GM12801 (cell line): ENCODE results near the gene PAWR.

Experiments
- TF ChIP-seq, protein P1 (sequence below): IDR thresholded peaks from one replicate; pipeline ENCODE4 v1.5.1; 2011; ENCODE audit warnings: control low read depth; ENCODE audit not compliant: insufficient read length; ENCODE audit errors: extremely low read depth

Gene PAWR

DNA sequence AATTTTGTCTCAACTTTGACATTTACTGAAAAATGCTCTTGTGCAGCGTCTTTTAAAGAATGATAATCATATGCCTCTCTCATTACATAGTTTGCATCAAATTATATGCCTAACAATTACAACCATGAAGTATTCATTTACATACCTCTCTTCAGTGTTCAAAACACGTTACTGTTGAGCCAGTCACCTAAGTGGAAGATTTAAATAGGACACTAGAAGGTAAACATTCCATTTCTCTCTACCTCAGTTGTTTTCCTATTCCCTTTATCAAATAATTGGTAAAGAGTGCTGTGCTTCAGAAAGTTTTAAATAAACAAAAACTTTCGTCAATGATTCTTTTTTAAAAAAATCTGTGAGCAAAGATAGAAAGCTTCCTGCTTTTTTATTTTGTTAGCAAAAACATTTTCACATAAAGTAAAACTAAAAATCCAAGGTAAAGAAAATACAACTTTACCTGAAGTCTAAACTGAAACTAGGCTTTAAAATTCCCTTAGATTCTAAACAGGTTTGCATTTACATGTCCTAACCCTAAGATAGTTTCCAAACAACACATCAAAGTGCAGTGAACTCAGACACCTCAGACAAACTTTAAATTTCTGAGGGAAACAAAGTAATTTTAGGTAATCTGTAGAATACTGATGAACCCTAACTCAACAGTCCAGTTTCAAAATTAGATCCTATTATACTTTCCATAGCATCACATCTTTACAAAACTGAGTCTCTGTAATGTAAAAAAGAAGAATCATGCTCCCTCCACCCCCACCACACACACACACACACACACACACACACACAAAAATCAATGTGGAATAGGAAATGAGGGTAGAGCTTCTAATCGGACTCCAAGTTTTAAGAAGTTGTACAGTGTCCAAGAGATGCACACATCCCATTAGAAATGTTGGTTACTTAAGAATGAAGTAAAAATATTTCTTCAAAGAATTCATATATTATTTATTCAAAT is 46.2 kb downstream of the PAWR start:
- TF ChIP-seq, protein P1, sequence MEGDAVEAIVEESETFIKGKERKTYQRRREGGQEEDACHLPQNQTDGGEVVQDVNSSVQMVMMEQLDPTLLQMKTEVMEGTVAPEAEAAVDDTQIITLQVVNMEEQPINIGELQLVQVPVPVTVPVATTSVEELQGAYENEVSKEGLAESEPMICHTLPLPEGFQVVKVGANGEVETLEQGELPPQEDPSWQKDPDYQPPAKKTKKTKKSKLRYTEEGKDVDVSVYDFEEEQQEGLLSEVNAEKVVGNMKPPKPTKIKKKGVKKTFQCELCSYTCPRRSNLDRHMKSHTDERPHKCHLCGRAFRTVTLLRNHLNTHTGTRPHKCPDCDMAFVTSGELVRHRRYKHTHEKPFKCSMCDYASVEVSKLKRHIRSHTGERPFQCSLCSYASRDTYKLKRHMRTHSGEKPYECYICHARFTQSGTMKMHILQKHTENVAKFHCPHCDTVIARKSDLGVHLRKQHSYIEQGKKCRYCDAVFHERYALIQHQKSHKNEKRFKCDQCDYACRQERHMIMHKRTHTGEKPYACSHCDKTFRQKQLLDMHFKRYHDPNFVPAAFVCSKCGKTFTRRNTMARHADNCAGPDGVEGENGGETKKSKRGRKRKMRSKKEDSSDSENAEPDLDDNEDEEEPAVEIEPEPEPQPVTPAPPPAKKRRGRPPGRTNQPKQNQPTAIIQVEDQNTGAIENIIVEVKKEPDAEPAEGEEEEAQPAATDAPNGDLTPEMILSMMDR, result no peak

DNA sequence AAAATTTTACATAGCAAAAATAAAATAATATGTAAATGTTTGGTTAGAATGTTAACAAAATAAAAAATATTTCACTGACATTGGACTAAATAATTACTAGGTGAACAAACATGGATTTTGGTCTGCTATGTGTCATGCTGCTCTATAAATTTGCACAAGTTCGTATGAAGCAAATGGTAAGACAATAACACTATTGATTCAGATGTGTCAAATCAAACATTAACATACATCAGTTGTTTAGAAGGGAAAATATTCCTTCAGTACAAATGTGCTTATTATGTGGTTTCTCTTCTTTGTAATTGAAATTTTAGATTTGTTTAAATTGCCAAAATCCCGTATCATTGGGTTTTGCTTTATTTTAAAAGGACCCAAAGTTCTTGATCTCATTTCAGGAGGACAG is 46.9 kb downstream of the PAWR start:
- TF ChIP-seq, protein P1, result no peak

DNA sequence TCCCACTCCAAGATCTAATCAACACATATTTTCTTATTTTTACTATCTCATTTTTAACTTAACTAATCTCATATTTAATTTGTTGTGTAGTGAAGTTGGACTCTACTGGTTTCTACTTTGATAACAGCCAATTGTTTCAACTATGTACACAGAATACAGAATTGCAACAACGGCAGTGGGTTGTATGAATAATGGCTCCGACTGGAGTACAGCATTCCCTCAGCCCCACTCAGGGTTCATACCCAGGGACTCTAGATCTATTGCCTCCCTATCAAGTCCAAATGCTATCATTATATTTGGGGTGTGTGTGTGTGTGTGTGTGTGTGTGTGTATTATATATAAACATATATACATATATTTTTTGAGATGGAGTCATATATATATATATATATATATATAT is 52.3 kb downstream of the PAWR start:
- TF ChIP-seq, protein P1, result no peak

DNA sequence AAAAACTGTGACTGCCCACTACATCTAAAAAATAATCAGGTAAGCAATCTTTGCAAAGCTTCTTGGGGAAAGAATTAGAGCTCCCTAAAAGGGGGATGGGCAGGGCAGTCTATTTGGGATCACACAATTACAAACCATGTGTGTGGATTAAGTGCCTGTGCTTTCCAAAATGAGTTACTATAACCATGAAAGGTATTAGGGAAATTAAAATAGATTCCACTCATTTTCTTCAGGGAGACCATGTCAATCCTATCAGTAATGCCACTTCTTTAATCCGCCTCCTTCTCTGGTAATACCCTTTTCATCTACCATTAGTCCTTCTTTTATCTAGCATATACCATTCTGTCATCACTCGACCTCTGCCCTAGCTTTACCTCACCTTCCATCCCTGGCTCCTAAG is 53.7 kb downstream of the PAWR start:
- TF ChIP-seq, protein P1, result no peak

DNA sequence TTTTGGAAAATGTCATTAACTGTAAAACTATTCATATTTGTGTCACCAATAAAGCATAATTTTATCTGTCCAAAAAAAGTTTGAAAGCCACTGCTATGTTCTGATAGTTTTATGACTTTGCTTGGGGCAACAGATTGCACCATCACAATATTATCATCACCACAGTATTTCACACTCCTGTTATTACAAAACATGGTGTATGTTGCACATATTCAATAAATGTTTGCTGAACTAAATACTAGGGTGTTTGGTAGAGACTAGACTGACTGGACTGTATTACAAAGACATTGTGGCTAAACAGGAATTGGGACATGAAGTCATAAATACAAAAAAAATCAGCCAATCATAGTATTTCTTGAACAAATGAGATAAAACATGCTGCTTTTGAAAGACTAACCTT is 55.1 kb downstream of the PAWR start:
- TF ChIP-seq, protein P1, result no peak

DNA sequence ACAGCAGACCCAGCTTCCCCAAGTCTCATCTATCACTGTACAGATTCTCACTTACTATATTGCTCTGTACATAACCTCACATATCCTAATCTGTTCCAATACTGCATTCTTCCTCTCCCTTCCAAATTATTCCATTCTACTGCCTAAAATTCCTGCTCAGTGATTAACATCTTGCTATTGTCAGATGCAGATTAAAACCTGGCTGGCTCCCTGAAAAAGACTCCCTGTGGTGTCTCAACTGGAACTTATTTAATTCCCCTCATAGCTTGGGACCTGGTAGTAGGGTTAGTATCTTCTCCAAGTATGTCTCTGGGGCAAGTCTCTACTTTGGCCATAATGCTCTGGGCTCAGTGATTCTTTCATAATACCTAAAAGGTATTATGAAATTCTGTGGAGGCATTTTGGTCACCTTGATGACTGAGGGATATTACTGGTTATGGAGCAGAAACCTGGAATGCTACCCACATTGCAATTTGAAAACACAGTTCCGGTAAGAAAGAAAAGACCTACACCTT is 55.8 kb downstream of the PAWR start:
- TF ChIP-seq, protein P1, result no peak

DNA sequence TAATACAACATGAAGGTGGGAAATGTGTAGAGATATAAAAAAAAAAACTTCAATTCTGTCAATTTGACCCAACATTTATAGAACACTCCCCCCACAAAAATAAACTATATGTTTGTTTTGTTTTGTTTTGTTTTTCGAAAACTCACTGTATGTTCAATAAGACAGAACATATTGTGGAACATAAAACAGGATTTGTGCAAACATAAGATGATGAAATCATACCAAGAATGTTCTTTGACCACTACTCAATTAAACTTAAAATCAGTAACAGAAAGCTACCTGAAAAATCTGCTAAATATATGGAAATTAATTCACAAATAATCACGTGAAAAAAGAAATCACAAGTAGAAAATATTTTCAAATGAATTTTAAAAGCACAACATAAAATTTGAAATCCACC is 61.2 kb downstream of the PAWR start:
- TF ChIP-seq, protein P1, result no peak
